GM12874 (cell line): ENCODE data around the gene ARSB.

Experiments used
- TF ChIP-seq, protein P1 (sequence below): IDR thresholded peaks from 2 replicates; pipeline ENCODE4 v1.5.1; 2011; ENCODE audit warnings: low read depth, mild to moderate bottlenecking, control low read depth, low read length, moderate library complexity; ENCODE audit not compliant: insufficient read depth

Gene ARSB

DNA sequence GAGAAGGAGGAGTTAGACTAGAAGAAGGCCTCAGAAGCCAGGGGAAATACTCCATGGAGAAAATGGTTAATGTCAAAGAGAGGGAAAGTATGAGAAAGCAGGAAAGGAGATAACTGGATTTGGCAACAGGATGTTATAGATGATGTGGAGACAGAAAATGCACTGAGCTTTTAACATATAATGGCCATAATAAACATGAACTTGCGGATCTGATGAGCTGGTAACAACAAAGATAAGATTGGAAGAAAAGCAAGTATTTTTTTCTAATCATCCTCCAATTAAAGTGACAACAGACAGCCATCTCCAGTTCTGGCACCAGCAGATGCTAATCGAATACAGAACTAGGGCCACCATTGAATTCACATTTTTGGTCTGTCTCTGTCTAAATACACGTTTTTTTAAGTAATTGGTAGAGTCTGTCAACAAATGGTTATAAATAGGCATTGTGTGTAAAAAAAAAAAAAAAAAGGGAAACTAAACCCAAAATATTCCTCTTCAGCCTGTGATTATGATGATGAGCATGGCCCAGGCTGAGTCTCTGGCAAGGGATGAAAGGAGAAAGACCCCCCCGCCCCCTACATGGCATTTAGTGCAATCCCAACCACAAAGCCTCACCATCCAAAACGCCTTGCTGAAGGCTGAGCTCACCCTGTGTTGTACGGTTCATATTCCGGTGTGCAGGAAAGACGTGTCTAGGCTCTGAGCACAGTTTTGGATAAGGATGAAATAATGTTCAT, 187.0 kb downstream of the ARSB start:
- TF ChIP-seq, protein P1, sequence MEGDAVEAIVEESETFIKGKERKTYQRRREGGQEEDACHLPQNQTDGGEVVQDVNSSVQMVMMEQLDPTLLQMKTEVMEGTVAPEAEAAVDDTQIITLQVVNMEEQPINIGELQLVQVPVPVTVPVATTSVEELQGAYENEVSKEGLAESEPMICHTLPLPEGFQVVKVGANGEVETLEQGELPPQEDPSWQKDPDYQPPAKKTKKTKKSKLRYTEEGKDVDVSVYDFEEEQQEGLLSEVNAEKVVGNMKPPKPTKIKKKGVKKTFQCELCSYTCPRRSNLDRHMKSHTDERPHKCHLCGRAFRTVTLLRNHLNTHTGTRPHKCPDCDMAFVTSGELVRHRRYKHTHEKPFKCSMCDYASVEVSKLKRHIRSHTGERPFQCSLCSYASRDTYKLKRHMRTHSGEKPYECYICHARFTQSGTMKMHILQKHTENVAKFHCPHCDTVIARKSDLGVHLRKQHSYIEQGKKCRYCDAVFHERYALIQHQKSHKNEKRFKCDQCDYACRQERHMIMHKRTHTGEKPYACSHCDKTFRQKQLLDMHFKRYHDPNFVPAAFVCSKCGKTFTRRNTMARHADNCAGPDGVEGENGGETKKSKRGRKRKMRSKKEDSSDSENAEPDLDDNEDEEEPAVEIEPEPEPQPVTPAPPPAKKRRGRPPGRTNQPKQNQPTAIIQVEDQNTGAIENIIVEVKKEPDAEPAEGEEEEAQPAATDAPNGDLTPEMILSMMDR: no peak

DNA sequence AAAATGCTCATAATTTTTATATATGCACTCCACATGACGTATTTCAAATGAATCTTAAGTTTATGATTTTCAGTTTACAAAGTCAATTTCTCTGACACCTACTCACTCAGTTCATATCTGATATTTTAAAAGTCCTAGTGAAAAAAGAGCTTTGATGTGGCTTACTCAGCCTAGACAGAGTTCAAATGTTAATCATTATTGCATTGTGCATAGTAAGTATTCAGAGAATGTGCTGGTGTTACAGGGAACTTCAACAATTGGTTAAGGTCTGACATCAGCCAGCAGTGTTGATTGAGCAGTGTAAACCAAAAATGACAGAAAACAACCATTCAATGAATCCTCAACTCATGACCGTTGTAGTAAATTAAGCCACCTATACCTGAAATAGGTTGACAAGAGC, 189.4 kb downstream of the ARSB start:
- TF ChIP-seq, protein P1: no peak

DNA sequence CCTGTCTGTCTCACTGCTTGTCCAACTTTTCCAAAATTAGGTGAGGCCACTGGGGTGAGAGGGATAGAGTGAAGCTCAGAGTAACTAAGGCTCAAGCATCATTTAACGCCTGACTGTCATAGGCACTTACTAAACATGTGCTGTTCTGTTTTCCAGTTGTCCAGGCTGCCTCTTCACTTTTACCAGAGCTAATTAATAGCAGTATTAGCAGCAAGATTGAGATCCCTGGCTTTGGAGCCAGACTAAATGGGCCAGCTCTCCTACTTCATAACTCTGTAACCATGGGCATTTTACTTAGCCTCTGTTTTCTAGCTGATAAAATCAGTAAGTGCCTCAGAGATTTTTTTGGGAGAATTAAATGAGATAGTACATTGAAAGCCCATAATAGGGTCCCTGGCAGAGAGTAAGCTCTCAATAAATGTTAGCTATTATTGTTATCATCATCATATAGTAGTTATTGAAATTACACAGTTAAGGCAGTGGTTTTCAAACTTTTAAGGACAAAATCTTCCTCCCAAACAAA, 190.4 kb downstream of the ARSB start:
- TF ChIP-seq, protein P1: no peak

GRCh38 chr5:78793907-78794662, 191.0 kb downstream of the ARSB start:
- TF ChIP-seq, protein P1: no peak

DNA sequence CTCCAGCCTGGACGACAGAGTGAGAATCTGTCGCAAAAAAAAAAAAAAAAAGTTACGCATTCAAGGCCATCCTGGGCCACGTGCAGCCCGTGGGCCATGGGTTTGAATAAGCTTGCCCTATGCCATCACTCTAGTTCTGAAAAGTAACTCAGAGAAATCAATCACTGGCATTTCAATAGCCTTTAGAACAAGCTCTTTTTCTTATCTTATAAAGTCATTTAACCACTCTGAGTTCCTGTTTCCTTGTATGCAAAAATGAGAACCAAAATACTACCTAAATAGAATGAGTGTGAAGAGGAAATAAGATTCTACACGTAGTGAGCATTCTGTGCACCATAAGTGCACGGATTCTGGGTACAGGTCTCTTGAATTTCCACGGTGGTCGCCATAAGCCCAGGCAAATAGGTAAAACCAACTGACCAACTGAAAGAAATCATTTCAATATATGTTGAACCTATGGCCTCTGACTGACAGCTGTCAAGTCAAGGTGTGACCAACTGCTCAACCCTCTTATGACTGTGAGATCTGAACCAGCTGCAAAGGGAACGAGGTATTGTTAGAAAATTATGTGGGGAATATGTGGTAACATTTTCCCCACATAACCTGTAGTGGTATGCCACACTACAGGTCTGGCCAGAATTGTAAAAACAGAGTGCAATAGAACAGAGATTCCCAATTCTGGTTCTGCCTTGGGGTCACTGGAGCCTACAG, 192.6 kb downstream of the ARSB start:
- TF ChIP-seq, protein P1: no peak

- TF ChIP-seq, protein P1: no peak
Observed at GRCh38 chr5:78791501-78792100, 193.5 kb downstream of the ARSB start.

- TF ChIP-seq, protein P1: no peak
Observed at GRCh38 chr5:78787783-78788182, 197.3 kb downstream of the ARSB start.
